HEK293 (cell line): ENCODE results near the gene HOXD10.

Source experiments
- CTCF ChIA-PET: fragments of 350-600 bp; formaldehyde crosslinking; extraction: SDS; loops from one replicate; lab custom pipeline; 2021; ENCODE audit warnings: antibody characterized with exemption; lab: Yijun Ruan, JAX
- POLR2A ChIA-PET: fragments of 300-600 bp; formaldehyde crosslinking; extraction: SDS; loops from one replicate; lab custom pipeline; 2020; ENCODE audit warnings: antibody characterized with exemption, inconsistent platforms; lab: Yijun Ruan, JAX
- H3K27ac ChIP-seq: fragments of 200-500 bp; sonication (Bioruptor generic); 2 replicates; pipeline ENCODE4 v1.5.1; 2014; ENCODE audit warnings: low read depth, low read length, control low read depth, inconsistent platforms; ENCODE audit errors: extremely low read depth
- H3K36me3 ChIP-seq, 2 experiments: fragments of 200-500 bp in 1 of 2; sonication (Bioruptor generic) in 1 of 2; 1 replicate in 1 of 2; 2 replicates in 1 of 2; pipeline ENCODE4 v1.5.1; 2014 to 2017; ENCODE audit warnings: inconsistent platforms in 2 of 2, low read length in 2 of 2; ENCODE audit not compliant: control insufficient read depth in 2 of 2, insufficient read depth in 1 of 2
- H3K4me1 ChIP-seq: fragments of 200-500 bp; sonication (Bioruptor generic); 2 replicates; pipeline ENCODE4 v1.5.1; 2014; ENCODE audit warnings: mild to moderate bottlenecking, low read length, inconsistent platforms; ENCODE audit not compliant: control insufficient read depth, insufficient read depth
- H3K4me3 ChIP-seq: 2 replicates; pipeline ENCODE4 v1.5.1; 2011; ENCODE audit warnings: low read depth, mild to moderate bottlenecking, control low read depth, low read length, moderate library complexity
- H3K9me3 ChIP-seq: fragments of 200-500 bp; sonication (Bioruptor generic); 2 replicates; pipeline ENCODE4 v1.5.1; 2014; ENCODE audit warnings: low read depth, low read length, inconsistent platforms; ENCODE audit not compliant: control insufficient read depth, insufficient read depth
- GLIS1 ChIP-seq: fragments of 450-650 bp; formaldehyde crosslinking; IDR thresholded peaks from 2 replicates; pipeline ENCODE4 v1.5.1; 2016; ENCODE audit warnings: missing biosample characterization, missing genetic modification characterization
- GLIS2 ChIP-seq: fragments of 450-650 bp; formaldehyde crosslinking; IDR thresholded peaks from 2 replicates; pipeline ENCODE4 v1.5.1; 2016; ENCODE audit warnings: missing biosample characterization, missing genetic modification characterization
- IKZF3 ChIP-seq: fragments of 450-650 bp; IDR thresholded peaks from 2 replicates; pipeline ENCODE4 v1.5.0; 2018; ENCODE audit warnings: missing biosample characterization, mild to moderate bottlenecking, missing genetic modification characterization, moderate library complexity
- PRDM1 ChIP-seq: fragments of 450-650 bp; formaldehyde crosslinking; IDR thresholded peaks from 2 replicates; pipeline ENCODE4; 2016; ENCODE audit warnings: missing biosample characterization, missing genetic modification characterization
- ZBTB17 ChIP-seq: fragments of 450-650 bp; formaldehyde crosslinking; IDR thresholded peaks from 2 replicates; pipeline ENCODE4 v1.5.1; 2016; ENCODE audit warnings: missing biosample characterization, missing genetic modification characterization
- ZFP37 ChIP-seq: fragments of 450-650 bp; formaldehyde crosslinking; IDR thresholded peaks from 2 replicates; pipeline ENCODE4 v1.5.1; 2016; ENCODE audit warnings: missing biosample characterization, missing genetic modification characterization
- ZNF169 ChIP-seq: fragments of 450-650 bp; formaldehyde crosslinking; IDR thresholded peaks from 2 replicates; pipeline ENCODE4 v1.5.1; 2016; ENCODE audit warnings: missing biosample characterization, missing genetic modification characterization
- ZNF600 ChIP-seq: fragments of 450-650 bp; formaldehyde crosslinking; IDR thresholded peaks from 2 replicates; pipeline ENCODE4 v1.5.1; 2016; ENCODE audit warnings: missing biosample characterization, missing genetic modification characterization
- ZSCAN30 ChIP-seq: fragments of 450-650 bp; IDR thresholded peaks from 2 replicates; pipeline ENCODE4 v1.5.1; 2018; ENCODE audit warnings: missing biosample characterization, mild to moderate bottlenecking, missing genetic modification characterization, moderate library complexity
- TF ChIP-seq, protein P1 (sequence below): fragments of 450-650 bp; formaldehyde crosslinking; IDR thresholded peaks from 2 replicates; pipeline ENCODE4 v1.5.1; 2016; ENCODE audit warnings: missing biosample characterization, missing genetic modification characterization
- TF ChIP-seq, protein P2 (sequence below): fragments of 450-650 bp; formaldehyde crosslinking; IDR thresholded peaks from 2 replicates; pipeline ENCODE4 v1.5.1; 2016; ENCODE audit warnings: missing biosample characterization, missing genetic modification characterization, borderline replicate concordance
- TF ChIP-seq, protein P3 (sequence below): fragments of 450-650 bp; formaldehyde crosslinking; IDR thresholded peaks from 2 replicates; pipeline ENCODE4 v1.5.1; 2016; ENCODE audit warnings: missing biosample characterization, missing genetic modification characterization
- TF ChIP-seq, protein P4 (sequence below): fragments of 450-650 bp; formaldehyde crosslinking; IDR thresholded peaks from 2 replicates; pipeline ENCODE4 v1.5.1; 2017; ENCODE audit warnings: missing biosample characterization, missing genetic modification characterization
- TF ChIP-seq, protein P5 (sequence below): fragments of 450-650 bp; formaldehyde crosslinking; IDR thresholded peaks from 2 replicates; pipeline ENCODE4 v1.5.1; 2016; ENCODE audit warnings: missing biosample characterization, missing genetic modification characterization

Gene HOXD10

DNA sequence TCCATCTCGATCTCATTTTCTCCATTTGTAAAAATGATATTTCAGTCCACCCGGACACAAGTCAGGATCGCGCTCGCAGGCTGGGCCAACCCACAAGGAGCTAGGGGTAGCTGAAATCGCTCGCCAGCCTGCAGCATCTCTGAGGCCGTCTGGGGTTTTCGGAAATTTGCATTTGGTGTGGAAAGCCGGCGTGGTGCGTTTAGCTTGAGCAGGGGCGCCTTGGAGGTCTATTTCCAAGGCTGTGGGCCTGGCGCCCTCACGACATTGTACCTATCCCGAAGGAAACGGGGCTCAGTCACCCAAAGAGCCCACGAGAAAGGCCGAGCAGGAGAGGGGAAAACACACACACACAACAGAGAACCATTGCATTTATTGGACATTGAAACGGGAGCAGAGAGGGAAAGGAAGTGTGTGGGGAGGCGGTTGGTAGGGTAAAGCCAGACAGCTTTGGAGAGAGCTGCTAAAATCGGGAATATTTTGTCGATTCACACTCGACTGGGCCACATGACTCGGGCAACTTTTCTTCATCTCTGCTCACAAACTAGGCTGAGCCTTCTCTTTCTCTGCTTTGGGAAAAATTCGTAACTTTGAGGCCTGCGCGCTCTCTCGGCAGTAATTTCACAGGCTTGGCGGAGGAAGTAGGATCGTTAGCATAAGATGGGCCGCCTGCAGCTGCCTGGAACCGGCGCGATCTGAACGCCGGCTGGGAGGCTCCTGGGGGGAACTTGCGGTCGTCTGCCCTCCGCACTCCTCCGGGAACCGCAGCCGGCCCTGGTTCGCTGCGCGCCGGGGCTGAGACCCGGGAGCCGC is 11.8 kb downstream of the HOXD10 start:
- CTCF ChIA-PET = interaction anchor here (0.5 to 3.5 kb wide), 17 partner anchors 8 to 686 kb away, joined by 3 to 51 read pairs (median 8); no protein-coding TSS in a partner anchor
- POLR2A ChIA-PET = no interaction called here
- TF ChIP-seq GLIS2 (tag by site-specific recombination) (peak; percentile 21; the same call in 1 of the 2 replicates), GLIS1 (peak; percentile 68; the same call in 1 of the 2 replicates), IKZF3 (0 out of 2 replicates have a peak, but pooled peaks have one; percentile 6), PRDM1 (tag by site-specific recombination) (peak; percentile 50; the same call in 1 of the 2 replicates), ZNF600 (tag by site-specific recombination) (peak; percentile 38; the same call in 1 of the 2 replicates), ZBTB17 (tag by site-specific recombination) (peak; percentile 31; the same call in 1 of the 2 replicates), ZNF169 (tag by site-specific recombination) (no peak), ZSCAN30 (tag by site-specific recombination) (0 out of 2 replicates have a peak, but pooled peaks have one; percentile 26)
- TF ChIP-seq, protein P1, sequence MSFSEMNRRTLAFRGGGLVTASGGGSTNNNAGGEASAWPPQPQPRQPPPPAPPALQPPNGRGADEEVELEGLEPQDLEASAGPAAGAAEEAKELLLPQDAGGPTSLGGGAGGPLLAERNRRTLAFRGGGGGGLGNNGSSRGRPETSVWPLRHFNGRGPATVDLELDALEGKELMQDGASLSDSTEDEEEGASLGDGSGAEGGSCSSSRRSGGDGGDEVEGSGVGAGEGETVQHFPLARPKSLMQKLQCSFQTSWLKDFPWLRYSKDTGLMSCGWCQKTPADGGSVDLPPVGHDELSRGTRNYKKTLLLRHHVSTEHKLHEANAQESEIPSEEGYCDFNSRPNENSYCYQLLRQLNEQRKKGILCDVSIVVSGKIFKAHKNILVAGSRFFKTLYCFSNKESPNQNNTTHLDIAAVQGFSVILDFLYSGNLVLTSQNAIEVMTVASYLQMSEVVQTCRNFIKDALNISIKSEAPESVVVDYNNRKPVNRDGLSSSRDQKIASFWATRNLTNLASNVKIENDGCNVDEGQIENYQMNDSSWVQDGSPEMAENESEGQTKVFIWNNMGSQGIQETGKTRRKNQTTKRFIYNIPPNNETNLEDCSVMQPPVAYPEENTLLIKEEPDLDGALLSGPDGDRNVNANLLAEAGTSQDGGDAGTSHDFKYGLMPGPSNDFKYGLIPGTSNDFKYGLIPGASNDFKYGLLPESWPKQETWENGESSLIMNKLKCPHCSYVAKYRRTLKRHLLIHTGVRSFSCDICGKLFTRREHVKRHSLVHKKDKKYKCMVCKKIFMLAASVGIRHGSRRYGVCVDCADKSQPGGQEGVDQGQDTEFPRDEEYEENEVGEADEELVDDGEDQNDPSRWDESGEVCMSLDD (tag by site-specific recombination) = no peak
- TF ChIP-seq, protein P2, sequence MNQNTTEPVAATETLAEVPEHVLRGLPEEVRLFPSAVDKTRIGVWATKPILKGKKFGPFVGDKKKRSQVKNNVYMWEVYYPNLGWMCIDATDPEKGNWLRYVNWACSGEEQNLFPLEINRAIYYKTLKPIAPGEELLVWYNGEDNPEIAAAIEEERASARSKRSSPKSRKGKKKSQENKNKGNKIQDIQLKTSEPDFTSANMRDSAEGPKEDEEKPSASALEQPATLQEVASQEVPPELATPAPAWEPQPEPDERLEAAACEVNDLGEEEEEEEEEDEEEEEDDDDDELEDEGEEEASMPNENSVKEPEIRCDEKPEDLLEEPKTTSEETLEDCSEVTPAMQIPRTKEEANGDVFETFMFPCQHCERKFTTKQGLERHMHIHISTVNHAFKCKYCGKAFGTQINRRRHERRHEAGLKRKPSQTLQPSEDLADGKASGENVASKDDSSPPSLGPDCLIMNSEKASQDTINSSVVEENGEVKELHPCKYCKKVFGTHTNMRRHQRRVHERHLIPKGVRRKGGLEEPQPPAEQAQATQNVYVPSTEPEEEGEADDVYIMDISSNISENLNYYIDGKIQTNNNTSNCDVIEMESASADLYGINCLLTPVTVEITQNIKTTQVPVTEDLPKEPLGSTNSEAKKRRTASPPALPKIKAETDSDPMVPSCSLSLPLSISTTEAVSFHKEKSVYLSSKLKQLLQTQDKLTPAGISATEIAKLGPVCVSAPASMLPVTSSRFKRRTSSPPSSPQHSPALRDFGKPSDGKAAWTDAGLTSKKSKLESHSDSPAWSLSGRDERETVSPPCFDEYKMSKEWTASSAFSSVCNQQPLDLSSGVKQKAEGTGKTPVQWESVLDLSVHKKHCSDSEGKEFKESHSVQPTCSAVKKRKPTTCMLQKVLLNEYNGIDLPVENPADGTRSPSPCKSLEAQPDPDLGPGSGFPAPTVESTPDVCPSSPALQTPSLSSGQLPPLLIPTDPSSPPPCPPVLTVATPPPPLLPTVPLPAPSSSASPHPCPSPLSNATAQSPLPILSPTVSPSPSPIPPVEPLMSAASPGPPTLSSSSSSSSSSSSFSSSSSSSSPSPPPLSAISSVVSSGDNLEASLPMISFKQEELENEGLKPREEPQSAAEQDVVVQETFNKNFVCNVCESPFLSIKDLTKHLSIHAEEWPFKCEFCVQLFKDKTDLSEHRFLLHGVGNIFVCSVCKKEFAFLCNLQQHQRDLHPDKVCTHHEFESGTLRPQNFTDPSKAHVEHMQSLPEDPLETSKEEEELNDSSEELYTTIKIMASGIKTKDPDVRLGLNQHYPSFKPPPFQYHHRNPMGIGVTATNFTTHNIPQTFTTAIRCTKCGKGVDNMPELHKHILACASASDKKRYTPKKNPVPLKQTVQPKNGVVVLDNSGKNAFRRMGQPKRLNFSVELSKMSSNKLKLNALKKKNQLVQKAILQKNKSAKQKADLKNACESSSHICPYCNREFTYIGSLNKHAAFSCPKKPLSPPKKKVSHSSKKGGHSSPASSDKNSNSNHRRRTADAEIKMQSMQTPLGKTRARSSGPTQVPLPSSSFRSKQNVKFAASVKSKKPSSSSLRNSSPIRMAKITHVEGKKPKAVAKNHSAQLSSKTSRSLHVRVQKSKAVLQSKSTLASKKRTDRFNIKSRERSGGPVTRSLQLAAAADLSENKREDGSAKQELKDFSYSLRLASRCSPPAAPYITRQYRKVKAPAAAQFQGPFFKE (tag by site-specific recombination) = no peak
- Histone ChIP-seq H3K36me3 (peaks cover 0 to 19% of the 10 kb centered on the region in 2 experiments; a peak in 1 of 3 replicates), H3K4me3 (no peak overlapping the region), H3K4me1 (peaks cover 5% of the 10 kb centered on the region; the same call in 1 of the 2 replicates), H3K27ac (peak overlapping the region; percentile 98; the same call in 1 of the 2 replicates), H3K9me3 (no peaks in the 10 kb centered on the region)

DNA sequence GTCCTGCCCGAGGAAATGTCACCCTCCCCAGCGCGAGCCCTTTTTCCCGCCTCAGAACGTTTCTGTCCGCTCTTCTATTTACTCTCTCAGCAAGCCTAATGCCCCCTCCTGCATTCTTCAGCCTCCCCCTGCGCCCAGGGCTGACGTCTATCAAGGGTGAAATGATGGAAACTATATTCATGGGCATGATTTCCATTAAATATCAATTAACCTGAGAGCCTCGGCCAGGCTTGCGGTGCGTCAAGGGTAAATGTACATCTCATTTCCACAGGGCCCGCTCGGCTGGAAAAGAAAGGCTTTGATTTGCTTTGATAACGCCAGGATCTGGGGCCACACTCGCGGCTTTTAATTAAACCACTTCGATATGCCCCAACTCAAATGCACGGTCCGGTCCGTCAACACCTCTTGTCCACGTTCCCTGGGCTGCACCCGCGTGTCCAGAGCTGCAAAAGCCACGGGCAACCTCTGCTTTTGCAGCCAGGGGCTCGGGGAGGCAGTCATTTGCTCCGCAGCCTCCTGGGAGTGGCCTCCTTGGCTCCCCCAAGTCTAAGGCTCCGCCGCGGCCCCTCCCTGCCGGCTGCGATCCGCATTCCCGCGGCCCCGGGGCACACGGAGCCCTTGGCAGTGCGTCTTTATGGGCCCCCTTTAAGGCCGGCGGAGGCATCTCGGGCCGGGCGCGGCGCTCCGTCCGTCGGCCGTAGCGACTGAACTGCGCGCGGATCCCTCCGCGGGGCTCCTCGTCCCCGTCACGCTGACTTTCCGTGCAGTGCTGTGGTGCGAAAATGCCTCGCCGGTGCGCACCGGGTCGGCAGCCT is 12.6 kb downstream of the HOXD10 start, which contains the start of gene HOXD8:
TSS of gene HOXD8 (plus strand) at position 724 of the 815 bp plus-strand sequence. CDS start 662 bp downstream, outside the sequence.
- H3K4me3 ChIP-seq = peak within 1 kb of the TSS; percentile 56
- TF ChIP-seq, protein P3, sequence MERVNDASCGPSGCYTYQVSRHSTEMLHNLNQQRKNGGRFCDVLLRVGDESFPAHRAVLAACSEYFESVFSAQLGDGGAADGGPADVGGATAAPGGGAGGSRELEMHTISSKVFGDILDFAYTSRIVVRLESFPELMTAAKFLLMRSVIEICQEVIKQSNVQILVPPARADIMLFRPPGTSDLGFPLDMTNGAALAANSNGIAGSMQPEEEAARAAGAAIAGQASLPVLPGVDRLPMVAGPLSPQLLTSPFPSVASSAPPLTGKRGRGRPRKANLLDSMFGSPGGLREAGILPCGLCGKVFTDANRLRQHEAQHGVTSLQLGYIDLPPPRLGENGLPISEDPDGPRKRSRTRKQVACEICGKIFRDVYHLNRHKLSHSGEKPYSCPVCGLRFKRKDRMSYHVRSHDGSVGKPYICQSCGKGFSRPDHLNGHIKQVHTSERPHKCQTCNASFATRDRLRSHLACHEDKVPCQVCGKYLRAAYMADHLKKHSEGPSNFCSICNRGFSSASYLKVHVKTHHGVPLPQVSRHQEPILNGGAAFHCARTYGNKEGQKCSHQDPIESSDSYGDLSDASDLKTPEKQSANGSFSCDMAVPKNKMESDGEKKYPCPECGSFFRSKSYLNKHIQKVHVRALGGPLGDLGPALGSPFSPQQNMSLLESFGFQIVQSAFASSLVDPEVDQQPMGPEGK (tag by site-specific recombination) = peak; percentile 90
- TF ChIP-seq, protein P4, sequence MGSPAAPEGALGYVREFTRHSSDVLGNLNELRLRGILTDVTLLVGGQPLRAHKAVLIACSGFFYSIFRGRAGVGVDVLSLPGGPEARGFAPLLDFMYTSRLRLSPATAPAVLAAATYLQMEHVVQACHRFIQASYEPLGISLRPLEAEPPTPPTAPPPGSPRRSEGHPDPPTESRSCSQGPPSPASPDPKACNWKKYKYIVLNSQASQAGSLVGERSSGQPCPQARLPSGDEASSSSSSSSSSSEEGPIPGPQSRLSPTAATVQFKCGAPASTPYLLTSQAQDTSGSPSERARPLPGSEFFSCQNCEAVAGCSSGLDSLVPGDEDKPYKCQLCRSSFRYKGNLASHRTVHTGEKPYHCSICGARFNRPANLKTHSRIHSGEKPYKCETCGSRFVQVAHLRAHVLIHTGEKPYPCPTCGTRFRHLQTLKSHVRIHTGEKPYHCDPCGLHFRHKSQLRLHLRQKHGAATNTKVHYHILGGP = no peak
- TF ChIP-seq ZFP37 (tag by site-specific recombination) = peak; percentile 49; the same call in 1 of the 2 replicates
- TF ChIP-seq, protein P5, sequence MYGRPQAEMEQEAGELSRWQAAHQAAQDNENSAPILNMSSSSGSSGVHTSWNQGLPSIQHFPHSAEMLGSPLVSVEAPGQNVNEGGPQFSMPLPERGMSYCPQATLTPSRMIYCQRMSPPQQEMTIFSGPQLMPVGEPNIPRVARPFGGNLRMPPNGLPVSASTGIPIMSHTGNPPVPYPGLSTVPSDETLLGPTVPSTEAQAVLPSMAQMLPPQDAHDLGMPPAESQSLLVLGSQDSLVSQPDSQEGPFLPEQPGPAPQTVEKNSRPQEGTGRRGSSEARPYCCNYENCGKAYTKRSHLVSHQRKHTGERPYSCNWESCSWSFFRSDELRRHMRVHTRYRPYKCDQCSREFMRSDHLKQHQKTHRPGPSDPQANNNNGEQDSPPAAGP = peak; percentile 76; the same call in 1 of the 2 replicates

More for the DNA sequence above, 12.6 kb downstream of the HOXD10 start, which contains the start of gene HOXD8:
- Histone ChIP-seq H3K27ac (peak within 1 kb of the TSS; percentile 98), H3K36me3 (peaks cover 0 to 10% of the 10 kb centered on the region in 2 experiments; a peak in 1 of 3 replicates), H3K9me3 (no peaks in the 10 kb centered on the region), H3K4me1 (peaks cover 5% of the 10 kb centered on the region; the same call in 1 of the 2 replicates)
- CTCF ChIA-PET = interaction anchor here (0.7 to 1.0 kb wide), 3 partner anchors 11 to 621 kb away, joined by 3 to 4 read pairs (median 3); no protein-coding TSS in a partner anchor
- POLR2A ChIA-PET = interaction anchor here (0.6 to 1.7 kb wide), 2 partner anchors 25 to 247 kb away, joined by 3 to 4 read pairs; no protein-coding TSS in a partner anchor
